DMS79 (cell line): Measurements from ENCODE around the gene MSN.
A peak's percentile ranks its signal among the peaks of the same experiment; 100 is the strongest.
"Not testable (repeated sequence)": the region's sequence is repeated elsewhere in the genome, so short reads cannot be mapped to it uniquely, and the experiment has no call there.

Source experiments
- DNase-seq: peaks from one replicate; lab custom pipeline; 2025; lab: John Stamatoyannopoulos, UW

MSN gene

DNA sequence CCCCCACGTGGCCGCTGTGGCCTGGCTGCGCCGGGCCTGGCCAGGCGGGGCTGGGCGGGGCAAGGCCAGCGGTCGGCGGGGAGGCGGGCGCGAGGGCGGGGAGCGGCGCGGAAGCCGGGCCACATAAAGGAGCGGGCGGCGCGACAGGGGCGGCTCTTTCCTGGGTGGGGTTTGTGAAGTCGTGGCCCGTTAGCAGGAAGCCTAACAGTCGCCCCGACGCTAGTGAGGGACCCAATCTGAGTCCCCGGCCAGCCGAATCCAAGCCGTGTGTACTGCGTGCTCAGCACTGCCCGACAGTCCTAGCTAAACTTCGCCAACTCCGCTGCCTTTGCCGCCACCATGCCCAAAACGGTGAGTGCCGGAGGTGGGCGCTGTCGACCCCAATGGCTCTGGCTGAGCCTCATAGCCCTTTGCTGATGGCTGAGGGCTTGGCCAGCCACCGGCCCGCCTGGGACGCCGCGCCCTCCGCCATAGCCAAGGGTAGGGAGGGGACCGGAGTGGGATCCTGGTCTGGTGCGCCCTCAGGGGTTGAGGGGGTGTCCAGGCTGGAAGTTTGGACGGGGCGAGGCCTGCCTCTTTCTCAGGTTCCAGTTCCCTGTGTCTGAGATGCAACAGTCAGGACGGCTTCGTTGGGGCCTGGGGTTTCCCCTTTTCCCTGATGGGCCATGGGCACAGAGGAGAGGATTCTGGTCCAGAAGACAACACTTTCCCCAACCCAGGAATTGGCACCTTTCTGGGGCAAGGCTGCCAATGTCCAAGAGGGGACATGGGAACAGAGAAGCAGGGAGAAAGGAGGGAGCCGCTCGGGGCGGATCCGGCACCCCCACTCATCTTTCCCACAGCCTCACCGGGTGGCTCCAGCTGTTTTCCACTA, at the start of gene MSN:
Gene MSN, plus strand, starts transcription at position 152 of the 874 bp plus-strand sequence. Its CDS starts 188 bp downstream, at position 340.
- no peak for DNase-seq

DNA sequence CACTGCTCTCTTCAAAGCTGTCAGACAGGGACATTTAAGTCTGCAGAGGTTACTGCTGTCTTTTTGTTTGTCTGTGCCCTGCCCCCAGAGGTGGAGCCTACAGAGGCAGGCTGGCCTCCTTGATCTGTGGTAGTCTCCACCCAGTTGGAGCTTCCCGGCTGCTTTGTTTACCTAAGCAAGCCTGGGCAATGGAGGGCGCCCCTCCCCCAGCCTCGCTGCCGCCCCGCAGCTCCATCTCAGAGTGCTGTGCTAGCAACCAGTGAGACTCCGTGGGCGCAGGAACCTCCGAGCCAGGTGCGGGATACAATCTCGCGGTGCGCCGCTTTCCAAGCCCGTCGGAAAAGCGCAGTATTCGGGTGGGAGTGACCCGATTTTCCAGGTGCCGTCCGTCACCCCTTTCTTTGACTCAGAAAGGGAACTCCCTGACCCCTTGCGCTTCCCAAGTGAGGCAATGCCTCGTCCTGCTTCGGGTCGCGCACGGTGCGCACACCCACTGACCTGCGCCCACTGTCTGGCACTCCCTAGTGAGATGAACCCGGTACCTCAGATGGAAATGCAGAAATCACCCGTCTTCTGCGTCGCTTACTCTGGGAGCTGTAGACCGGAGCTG, 47.3 kb upstream of the MSN start:
- DNase-seq: not testable (repeated sequence)

DNA sequence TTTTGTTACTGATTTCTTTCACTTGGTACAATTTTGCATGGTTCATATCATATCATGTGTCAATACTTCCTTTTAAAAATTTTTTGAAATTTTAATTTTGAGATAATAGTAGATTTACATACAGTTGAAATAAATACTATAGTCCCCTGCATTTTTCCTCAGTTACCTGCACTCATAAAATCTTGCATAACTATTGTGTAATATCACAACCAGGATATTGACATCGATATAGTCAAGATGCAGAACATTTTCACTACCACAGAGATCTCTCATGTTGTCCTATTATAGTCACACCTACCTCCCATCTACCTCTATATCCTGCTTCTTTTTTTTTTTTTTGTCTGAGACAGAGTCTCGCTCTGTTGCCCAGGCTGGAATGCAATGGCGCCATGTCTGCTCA, 36.7 kb upstream of the MSN start:
- DNase-seq: no peak

DNA sequence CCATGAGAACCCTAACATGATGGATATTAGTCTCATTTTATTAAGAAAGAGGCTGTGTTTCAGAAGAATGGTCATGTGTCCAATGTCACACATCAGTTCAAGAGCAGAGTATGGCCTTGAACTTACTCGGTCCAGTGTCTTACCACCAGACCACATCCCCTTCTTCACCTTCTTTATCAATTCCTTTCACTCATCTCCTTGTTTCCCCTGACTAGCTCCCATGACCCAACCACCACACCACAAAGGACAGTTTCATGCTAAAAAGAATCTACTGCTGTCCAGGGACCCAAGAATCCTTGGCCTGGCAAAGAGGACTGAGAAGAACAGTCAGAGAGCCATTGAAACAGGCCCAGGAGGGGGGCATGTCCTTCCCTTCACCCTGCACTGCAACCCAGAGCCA, 33.6 kb upstream of the MSN start:
- DNase-seq: no peak

DNA sequence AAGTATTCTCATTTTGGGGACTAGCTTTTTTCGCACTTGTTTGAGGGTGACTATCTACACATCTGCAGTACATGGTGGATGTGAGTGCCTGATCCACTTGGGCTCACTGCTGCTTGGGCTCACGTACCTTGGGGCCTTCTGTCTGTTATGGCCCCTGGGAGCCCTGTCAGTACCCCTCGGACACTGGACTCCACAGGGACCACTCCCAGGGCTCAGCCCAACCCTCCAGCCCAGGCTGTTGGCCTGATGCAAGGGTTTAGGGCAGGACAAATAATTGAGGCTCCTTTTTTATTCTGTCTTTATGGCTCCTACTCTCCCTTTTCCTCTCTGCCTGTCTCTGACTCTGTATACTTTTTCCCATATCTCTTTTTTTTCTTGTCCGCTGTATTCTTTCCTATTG, 32.7 kb upstream of the MSN start:
- DNase-seq: no peak

DNA sequence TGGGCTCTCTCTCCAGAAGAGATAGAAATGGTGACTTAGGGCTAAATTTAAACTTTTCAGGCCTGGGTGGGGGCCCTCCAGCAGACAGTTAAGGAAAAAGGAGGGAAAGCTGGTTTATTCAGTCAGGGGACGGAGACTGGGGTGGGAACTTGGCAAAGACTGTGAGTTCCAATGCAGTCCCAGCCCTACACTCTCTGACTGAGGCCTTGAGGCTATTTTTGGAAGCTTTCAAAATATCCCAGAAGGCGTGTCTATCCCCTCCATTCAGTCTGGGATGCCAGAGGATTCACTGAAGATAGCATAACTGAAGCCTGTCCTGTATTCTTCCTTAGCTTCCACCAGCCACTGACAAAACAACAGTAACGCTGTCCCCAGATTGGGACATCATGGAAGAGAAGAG, 32.1 kb upstream of the MSN start:
- DNase-seq: no peak

DNA sequence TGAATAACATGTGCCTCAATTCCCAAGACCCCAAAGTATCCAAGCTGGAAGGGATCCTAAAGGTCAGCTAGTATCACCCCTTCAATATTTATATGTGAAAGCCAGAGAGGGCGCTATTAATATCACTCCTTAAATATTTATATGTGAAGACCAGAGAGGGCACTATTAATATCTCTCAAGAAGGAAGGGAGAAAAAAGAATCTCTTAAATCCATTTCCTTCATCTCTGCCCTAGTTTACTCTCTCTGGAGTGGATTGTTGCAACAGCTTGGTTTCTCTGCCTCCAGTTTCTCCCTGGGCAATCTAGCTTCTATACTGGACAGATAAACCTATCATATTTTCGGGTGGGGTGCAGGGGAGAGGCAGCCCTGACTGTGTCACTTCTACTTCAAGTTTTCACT, 31.6 kb upstream of the MSN start:
- DNase-seq: no peak

DNA sequence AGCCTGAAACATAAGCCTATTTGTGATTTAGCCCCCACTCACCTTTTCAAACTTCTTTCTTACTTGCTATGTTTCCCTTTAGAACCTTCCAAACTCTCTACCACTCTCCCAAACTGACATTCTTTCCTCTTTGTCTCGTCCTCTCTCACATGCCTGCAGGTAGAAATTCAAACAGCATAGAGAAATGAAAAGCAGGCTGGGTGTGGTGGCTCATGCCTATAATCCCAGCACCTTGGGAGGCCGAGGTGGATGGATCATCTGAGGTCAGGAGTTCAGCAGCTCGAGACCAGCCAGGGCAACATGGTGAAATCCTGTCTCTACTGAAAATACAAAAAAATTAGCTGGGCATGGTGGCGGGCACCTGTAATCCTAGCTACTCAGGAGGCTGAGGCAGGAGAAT, 31.2 kb upstream of the MSN start:
- DNase-seq: not testable (repeated sequence)

DNA sequence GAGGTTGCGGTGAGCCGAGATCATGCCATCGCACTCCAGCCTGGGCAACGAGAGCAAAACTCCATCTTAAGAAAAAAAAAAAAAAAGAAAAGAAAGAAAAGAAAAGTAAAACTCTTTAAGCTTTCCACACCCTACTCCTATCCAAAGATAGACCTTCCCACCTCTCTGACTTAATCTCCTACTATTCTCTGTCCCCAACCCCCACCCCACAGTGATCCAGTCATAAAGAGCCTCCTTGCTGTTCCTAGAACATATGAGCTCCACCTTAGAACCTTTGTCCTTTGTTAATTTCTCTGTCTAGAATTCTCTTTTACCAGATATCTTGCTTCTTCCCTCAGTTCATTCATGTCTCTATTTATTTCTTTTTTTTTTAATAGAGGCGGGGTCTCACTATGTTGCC, 30.1 kb upstream of the MSN start:
- DNase-seq: no peak

DNA sequence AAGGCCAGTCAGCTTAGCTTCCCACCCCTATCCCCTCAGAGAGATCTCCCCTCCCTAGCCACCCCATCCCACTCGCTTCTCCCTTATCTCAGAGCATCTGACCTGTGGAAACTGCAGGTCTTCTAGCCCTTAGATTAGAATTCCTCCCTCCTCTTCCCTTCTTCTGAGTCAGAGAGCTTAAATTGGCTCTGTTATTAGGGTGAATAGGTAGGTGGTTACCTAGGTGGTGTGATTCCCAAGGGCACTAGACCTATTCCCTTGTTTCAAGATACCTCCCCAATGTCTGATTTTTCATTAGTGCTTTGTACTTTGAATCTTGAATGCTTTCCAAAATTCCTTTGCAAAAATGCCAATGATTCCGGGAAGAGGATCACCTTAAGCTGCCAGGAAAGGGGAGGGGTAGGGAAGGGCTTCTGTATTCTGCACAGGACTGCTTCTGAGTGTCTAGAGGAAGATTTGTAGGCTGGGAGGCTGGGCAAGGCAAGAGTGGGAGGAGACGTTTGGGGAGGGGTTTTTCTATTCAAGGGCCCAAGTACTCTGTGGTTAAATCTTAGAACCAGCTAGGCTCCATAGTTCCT, 24.5 kb upstream of the MSN start:
- DNase-seq: no peak

DNA sequence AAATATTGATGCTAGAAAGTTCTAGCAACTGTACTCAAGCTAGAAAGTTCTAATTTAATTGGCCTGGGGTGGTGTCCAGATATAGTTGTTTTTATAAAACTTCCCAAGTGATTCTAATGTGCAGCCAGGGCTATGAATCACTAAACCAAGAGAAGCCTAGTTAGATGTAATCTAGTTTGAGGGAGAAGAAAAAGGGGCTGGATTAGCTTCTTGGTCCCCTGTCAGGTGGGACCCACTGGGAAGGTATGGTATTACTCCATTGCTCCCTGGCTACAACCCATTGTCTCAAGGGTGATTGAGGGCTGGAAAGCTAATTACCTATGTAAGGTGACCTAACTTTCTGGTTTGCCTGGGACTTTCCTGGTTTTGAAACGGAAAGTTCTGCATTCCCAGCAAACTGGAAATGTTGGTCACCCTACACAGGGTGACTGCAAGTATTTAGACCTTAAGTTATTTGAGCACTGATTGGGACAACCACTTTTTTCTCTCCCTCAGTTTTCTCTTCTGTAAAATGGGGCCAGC, 23.9 kb upstream of the MSN start:
- DNase-seq: no peak

DNA sequence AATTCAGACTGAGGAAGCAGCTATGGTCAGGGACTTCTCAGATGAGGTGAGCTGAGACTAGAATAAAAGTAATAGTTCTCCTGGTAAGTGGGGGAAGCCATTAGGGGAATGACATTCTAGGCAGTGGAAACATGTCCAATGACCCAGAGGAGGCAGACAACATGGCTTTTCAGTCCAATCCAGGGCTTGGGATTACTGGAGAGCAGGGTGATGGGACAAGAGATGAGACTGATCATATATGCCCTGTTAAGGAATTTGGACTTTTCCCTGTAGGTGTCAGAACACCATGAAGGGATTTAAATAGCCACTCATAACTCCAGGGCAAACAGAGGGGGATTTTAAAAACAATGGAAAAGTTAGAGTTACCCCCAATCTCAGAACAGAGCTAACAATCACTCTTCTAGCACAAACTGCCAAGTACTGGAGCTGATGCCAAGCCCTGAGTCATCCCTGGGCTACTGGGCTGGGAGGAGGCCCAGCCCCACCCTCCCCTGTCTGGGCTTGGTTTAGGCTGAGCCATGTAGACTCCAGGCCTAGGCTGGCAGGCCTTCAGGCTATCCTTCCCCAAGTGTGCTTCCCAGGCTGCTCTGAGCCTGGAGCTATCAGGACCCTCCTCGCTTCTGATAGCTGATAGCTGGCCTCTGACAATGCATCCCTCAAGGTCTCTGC, 22.7 kb upstream of the MSN start:
- DNase-seq: no peak

DNA sequence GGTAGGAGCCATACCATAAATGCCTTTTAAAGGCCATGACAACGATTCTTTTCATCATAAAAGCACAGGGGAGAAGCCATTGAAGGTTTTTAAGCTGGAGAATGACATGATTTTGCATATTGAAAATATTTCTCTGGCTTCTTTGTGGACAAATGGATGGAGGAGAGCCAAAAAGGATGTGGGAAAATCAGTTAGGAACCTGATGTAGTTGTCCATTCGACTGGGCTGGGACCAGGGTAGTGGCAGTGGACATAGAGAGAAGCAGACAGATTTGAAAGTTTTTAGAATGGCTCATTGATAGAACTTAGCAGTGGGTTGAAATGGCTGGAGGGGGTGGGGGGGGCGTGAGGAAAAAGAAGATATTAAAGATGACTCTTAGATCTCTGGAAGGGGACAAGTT, 19.7 kb upstream of the MSN start:
- no peak for DNase-seq

DNA sequence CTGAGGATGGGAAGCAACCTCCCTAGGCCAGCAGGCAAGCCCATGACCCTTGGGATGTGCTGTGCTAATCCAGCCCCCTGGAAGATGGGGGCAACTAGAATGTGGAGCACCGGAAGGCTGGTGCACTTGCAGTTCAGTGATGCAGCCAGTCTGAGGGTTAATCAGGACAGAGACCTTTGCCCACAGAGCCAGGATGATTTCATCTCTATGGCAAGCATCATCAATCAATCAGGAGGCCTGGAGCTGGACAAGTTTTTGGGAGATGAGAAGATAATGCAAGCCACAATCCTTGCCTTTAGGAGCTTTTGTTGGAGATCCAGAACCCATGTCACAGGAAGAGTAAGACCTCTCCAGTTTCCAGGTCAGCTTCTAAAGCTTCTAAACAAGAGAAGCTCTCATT, 15.4 kb upstream of the MSN start:
- no peak for DNase-seq

DNA sequence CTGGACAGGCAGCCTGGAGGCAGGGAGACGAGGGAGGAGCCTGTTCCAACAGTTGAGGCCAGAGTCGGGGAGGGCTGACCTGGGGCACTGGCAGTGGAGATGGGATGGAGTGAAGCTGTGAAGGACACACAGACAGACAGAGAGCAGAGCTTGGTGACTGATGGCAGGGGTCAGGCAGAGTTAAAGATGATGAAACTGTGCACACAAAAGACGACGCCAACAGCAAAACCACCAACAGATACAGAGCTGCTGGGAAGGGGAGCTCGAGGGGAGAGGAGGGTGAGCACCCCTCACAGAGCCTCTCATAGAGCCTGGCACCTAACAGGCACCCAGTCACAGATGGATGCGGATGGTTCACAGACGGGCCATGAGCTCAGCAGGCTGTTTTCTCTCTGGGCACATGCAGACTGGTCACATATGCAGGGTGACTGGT, 10.4 kb upstream of the MSN start:
- DNase-seq: not testable (repeated sequence)

DNA sequence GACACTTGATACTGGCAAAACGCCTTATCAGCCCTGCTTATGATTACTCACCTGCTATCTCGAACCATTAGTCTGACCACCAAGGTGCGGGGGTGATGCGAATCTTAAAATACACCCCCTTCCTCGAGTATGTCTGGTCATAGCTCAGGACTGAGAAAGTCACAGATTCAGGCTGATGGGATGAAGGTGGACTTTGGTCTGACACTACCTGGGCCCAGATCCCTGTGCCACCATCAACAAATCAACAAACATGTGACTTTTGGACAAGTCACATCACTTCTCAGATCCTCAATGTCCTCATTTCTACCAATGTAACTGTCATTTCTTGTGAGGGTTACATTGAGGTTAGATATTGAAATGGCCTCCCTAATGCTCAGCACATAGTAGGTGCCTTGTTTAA, 9.8 kb upstream of the MSN start:
- DNase-seq: no peak

DNA sequence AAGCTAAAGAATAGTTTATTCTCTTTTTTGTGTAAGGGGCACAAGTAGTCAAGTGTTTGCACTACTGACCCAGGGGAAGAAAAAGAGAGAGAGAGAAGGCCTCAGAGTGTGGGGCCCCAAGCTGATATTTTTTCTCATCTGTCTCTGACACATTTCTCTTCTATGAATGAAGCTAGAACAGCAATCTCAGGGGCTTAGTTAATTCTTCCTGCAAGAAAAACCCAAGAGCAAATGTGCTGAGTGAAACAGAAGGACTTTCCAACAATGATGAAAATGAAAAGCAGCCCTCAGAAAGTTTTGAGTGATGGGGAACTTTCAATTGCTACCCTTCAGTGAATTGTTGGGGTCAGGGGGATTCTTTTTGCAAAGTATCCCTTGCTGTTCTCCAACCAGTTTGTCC, 9.2 kb upstream of the MSN start:
- DNase-seq: no peak

DNA sequence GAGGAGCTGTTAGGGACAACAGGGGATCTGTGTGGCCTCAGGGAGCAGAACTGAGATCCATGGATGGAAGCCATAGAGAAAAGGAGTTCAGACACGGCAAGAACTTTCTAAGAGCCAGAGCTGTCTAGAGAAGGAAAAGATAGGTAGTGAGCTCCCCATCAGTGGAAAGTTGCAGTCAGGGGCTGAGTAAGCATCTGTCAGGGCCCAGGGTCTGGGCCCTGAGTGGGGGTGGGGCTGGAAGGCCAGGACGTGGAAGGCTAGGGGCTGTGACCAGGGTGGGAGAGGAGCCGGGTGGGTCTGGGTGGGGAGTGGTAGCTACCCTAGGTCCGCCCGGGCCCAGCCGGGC, 324 bp upstream of the MSN start:
- DNase-seq: no peak

DNA sequence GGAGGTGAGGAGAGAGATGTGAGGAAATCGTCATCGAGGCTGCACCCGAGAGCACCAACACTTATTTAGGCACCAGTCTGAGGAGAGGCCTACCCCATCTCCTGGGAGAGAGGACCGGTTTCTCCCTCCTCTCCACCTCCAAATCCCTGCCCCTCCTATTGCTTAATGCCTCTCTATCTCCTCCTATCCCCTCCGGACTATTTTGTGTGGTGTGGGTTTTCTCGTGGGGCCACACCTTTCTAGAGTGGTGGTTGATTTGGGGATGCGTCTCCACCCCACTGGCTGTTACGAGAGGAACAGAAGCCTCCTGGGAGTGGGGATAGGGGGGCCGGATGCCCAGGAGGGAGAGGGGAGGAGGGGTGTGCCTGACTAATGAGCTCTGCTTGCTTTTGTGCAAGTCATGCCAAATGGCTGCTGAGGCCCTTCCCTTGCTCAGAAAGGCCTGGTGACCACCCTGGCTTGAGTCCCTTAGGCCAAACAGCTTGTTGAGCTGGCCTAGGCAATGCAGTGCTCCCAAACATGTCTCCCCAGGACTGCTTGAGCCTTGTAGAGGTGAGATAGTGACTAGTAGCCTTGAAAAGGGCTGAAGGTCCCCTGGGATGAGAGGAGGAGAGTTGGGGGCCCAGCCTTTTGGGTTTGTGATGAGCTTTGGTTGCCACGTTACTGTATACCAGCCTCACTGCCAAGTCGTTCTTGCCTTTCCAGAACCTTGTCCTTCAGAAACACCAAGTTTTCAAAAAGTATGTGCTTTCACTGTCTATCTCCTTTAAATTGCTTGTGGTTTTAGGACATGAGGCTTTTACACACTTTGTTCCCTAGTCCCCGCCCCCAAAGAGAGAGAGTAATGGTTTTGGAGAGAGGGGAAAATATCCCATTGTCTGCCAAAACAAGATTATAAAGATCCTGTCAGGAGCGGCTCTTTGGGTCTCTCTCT, 1.2 kb downstream of the MSN start:
- peak; percentile 7 for DNase-seq

DNA sequence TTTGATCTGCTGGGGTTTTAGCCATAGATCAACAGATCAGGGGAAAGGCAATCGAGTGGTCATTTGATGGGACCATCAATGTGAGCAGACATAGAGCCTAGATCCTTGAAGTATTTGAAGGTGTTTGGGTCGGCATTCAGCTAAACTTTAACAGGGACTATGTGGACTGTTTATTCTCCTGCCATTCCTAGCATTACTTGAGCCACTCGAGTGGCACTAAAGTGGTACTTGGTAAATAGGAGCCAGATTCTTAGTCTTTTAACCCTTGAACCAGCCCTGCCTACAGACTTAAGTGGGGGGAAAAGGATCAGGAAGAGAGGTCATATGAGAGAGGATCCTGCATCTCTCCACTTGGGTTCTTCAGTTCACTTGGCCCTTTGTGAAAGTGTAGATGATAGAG, 3.8 kb downstream of the MSN start:
- DNase-seq: no peak

DNA sequence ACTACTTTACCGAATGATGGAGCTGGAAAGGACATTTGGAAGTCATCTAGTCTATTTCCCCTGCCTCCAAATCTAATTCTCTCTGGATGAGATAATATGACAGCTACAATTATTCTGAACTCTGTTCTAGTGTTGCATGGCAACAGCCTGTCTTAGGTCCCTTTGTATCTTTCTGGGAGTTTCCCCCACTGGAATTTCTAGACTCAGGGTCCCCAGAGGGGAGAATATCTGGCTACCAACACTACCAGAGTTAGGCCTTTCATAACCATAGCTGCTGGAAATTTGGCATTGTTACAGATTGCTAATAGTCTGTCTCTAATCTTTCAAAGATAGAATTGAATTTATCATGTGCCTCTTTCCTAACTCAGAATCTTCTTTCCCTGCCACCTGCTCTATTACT, 4.5 kb downstream of the MSN start:
- DNase-seq: no peak

DNA sequence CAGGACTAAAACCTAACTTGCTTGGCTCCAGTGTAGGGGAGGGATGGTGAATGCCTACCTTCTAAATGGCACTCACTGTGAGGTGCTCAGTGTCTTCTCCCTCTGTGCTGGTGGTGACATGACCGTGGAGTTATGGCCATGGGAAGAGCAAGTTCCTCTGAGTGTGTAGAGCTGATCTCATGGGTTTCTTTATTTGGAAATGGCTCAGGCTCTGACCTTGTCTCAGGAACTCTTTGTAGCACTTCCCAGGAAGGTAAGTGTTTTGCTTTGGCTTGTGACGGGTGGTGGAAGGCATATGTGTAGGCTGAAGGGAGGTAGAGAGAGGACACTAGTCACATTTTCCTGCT, 6.4 kb downstream of the MSN start:
- DNase-seq: no peak
